Posterior vena cava (tissue), 2 donors: ENCODE data around the gene IER3. TPM values are rescaled to one million over a fixed set of nuclear protein-coding genes. Genes with fewer than 3 reads are reported as not detected.
"Not testable (repeated sequence)": the region's sequence is repeated elsewhere in the genome, so short reads cannot be mapped to it uniquely, and the experiment has no call there.

Experiments
- DNase-seq: peaks from one replicate; pipeline ENCODE4 v3.0.0-alpha.2; 2020; ENCODE audit warnings: low spot score
- intact Hi-C, 2 donors: fragments of 100-400 bp; cut with DNase I; formaldehyde crosslinking; loops; one replicate each; pipeline versions ENCODE4 v1.14.1 to v1.14.2; 2022 to 2023
- total RNA-seq, 2 donors: library from RNA; stranded (reverse); fragmentation: NEBNext Ultra II Directional; extraction: Animal tissue kit (Norgen Biotek cat#: 25700); gene quantifications; one replicate each; pipeline ENCODE4 v1.2.1, GENCODE V29; 2021
- donor health status: DM: yes; HTN: yes; CAD: no.
- donor health status: DM: yes; HTN: yes; CAD: no.

Gene IER3
- total RNA-seq, 2 donors from 2014 or later, result 28.5 to 51.5 TPM

GRCh38 chr6:30732237-30732943, 12.0 kb downstream of the IER3 start:
- intact Hi-C loops, result no loop called here
- no peak for DNase-seq

GRCh38 chr6:30730601-30731435, 13.5 kb downstream of the IER3 start:
- peak; percentile 88 for DNase-seq
- intact Hi-C loops, result no loop called here

- intact Hi-C loops, result loop anchor here in 1 of 2 donors (5.0 to 10.0 kb wide), 2 partner anchors 103 to 154 kb away; partner anchors contain the start of genes ATAT1 and DDR1
- peak; percentile 71 for DNase-seq
These were observed 16.3 kb downstream of the IER3 start for GRCh38 chr6:30727920-30728553.

- intact Hi-C loops, result loop anchor here in 1 of 2 donors (5.0 to 10.0 kb wide), 2 partner anchors 102 to 156 kb away; partner anchors contain the start of genes ATAT1 and DDR1
- peak; percentile 57 for DNase-seq
These were observed 17.6 kb downstream of the IER3 start for GRCh38 chr6:30726506-30727413.

GRCh38 chr6:30725713-30726505, 18.4 kb downstream of the IER3 start:
- intact Hi-C loops, result loop anchor here in 1 of 2 donors (5.0 to 10.0 kb wide), 2 partner anchors 101 to 156 kb away; partner anchors contain the start of genes ATAT1 and DDR1
- peak; percentile 12 for DNase-seq

GRCh38 chr6:30724906-30725667, 19.3 kb downstream of the IER3 start:
- intact Hi-C loops, result loop anchor here in 1 of 2 donors (5.0 to 10.0 kb wide), 2 partner anchors 100 to 157 kb away; partner anchors contain the start of genes ATAT1 and DDR1
- peak; percentile 12 for DNase-seq

- not testable (repeated sequence) for DNase-seq
- intact Hi-C loops, result loop anchor here (2.0 to 10.0 kb wide), 3 partner anchors 41 to 99 kb away; partner anchors contain the start of gene ATAT1 (in 1 of the 2)
These were observed 20.3 kb downstream of the IER3 start for GRCh38 chr6:30723843-30724741.

- intact Hi-C loops, result loop anchor here (2.0 to 10.0 kb wide), 3 partner anchors 40 to 98 kb away; partner anchors contain the start of gene ATAT1 (in 1 of the 2)
- DNase-seq, result peak; percentile 28
These were observed 21.0 kb downstream of the IER3 start for GRCh38 chr6:30723159-30723842.

- intact Hi-C loops, result loop anchor here (2.0 to 10.0 kb wide), 3 partner anchors 40 to 98 kb away; partner anchors contain the start of gene ATAT1 (in 1 of the 2)
- peak; percentile 95 for DNase-seq
These were observed 21.9 kb downstream of the IER3 start for GRCh38 chr6:30722280-30723112.

- intact Hi-C loops, result loop anchor here (2.0 to 10.0 kb wide), 3 partner anchors 39 to 97 kb away; partner anchors contain the start of gene ATAT1 (in 1 of the 2)
- DNase-seq, result peak; percentile 85
These were observed 22.4 kb downstream of the IER3 start for GRCh38 chr6:30722025-30722279.

- peak; percentile 97 for DNase-seq
- intact Hi-C loops, result loop anchor here (2.0 to 10.0 kb wide), 4 partner anchors 33 to 97 kb away; partner anchors contain the start of gene ATAT1 (in 1 of the 2)
These were observed 22.9 kb downstream of the IER3 start for GRCh38 chr6:30721198-30722024.

- DNase-seq, result peak; percentile 92
- intact Hi-C loops, result loop anchor here (2.0 to 10.0 kb wide), 2 partner anchors 32 to 96 kb away; partner anchors contain the start of gene ATAT1 (in 1 of the 2)
These were observed 23.6 kb downstream of the IER3 start for GRCh38 chr6:30720738-30721197.
